Dermis blood vessel endothelial cell (primary cell): ENCODE measurements around the gene GLYAT. TPM values are rescaled to one million over a fixed set of nuclear protein-coding genes. Genes with fewer than 3 reads are reported as not detected.

Experiments used
- DNase-seq: peaks from one replicate; pipeline ENCODE4 v3.0.0; 2010
- total RNA-seq: library from RNA; depleted of rRNA; stranded (reverse); fragments of >200 nt; gene quantifications from 2 replicates; pipeline ENCODE4 v1.2.3, GENCODE V29; 2014

Gene GLYAT
- total RNA-seq, 1 donor from 2014 or later: under 0.01 TPM

- DNase-seq: no peak
Observed at GRCh38 chr11:58676563-58677135, 55.1 kb downstream of the GLYAT start.

GRCh38 chr11:58675334-58676155 is 56.2 kb downstream of the GLYAT start:
- DNase-seq: peak; percentile 80

- peak; percentile 14 for DNase-seq
Observed at GRCh38 chr11:58674609-58675008, 57.1 kb downstream of the GLYAT start.

- no peak for DNase-seq
Observed at GRCh38 chr11:58671983-58672633, 59.6 kb downstream of the GLYAT start.

GRCh38 chr11:58659910-58660570 is 71.7 kb downstream of the GLYAT start:
- DNase-seq: no peak

- no peak for DNase-seq
Observed at GRCh38 chr11:58659404-58659803, 72.3 kb downstream of the GLYAT start.

Other genes with a start within 250 kb of the GLYAT start
- gene OR5B21, start 223.8 kb downstream of the GLYAT start, total RNA-seq: not detected in 2 replicates
- gene LPXN, start 156.1 kb downstream of the GLYAT start, total RNA-seq: 2.2 and 3.4 TPM in 2 replicates
- gene ZFP91, start 152.9 kb downstream of the GLYAT start, total RNA-seq: 45.8 and 58.8 TPM in 2 replicates
- 1.7 and 2.8 TPM in 2 replicates for gene CNTF, start 109.3 kb downstream of the GLYAT start, total RNA-seq
- 0.09 TPM in 1 of 2 replicates, not detected in the other for gene GLYATL2, start 112.8 kb upstream of the GLYAT start, total RNA-seq
- gene GLYATL1, start 207.5 kb upstream of the GLYAT start, total RNA-seq: 0.17 TPM in 1 of 2 replicates, not detected in the other